ENCODE results near the gene FBXO31. TPM values are rescaled to one million over a fixed set of nuclear protein-coding genes. Genes with fewer than 3 reads are reported as not detected.
"Not testable (repeated sequence)": the region's sequence is repeated elsewhere in the genome, so short reads cannot be mapped to it uniquely, and the experiment has no call there.

Gene FBXO31
- polyA plus RNA-seq, 1 donor, result 27.1 TPM

DNA sequence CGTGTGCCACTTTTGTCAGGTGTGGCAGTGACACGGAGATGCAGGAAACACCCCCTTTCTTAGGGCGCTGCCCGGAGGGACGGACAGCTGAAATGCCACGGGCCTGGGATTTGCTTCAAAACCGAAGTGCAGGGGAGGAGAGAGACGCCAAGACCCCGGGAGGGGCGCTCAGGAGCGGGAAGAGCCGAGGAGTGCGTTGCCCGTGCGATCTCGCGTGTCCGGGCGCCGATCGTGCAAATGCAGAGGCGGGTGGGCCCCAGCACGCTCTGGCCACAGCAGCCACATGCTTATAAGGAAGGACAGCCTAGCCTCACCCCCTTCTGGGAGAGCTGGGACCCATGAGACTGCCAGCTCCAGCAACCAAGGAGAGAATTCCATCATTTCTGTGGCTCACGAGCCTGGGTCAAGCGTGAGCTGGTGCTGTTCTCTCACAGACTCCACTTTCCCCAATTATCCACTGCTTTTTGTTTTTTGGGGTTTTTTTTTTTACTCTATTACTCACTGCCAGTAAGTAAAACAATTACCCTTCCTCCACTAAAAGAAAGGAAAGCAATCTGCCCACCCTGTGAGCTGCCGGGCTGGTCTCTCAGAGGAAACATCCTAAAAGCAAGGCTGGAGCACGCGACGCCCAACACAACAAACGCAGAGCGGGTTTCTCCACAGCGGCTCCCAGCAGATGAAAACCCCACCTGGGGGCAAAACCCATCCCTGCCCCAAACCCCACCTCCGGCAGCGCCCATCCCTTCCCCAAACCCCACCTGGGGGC is 39.2 kb downstream of the FBXO31 start:
- DNase-seq (ENCODE audit: low read depth), result no peak

DNA sequence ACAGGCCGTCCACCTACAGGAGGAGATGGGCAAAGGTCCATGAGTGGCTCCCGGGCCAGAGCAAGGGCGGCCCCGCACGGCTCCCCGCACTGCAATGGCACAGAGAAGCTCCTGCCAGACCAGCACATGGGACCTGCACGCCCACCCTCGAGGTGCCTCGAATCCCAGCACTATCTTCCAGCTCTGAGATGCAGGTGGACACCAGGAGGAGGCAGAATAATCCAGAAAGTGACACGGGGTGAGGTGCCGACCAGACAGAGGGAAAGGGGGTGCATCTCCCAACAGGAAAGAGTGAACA is 39.9 kb downstream of the FBXO31 start:
- DNase-seq (ENCODE audit: low read depth), result no peak

DNA sequence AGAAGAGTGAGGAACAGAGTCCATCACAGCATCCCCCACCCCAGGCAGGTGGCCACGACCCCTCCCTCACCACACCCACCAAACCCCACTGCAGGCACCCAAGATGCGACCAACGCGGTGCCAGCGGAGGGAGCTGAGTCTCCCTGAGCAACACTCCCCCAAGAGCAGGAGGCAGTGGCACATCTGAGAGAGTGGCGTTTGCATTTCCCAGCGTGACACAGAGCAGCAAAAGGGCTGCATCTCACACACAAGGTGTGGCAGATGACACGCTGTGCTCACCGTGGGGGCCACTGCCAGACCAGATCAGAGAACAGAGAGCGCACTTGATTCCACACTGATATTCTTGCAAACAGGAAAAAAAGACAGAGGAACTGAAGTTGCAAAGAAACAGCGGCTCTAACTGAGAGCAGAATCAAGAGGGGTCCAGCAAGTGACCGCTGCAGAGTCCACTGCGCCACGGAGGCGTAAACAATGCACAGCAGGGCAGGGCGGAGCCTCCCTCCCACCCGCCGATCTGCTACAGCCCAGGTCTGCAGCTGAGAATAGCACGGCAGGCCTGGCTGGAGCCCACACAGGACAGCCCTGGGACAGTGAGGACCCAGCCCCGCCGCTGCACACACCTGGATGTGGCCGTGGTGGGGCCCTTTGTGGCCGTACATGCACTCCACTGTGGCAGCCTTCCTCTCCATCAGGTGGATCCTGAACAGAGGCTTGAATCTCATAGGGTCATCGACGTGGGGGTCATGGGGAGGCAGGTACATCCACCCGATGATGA is 40.4 kb downstream of the FBXO31 start:
- DNase-seq (ENCODE audit: low read depth), result no peak

DNA sequence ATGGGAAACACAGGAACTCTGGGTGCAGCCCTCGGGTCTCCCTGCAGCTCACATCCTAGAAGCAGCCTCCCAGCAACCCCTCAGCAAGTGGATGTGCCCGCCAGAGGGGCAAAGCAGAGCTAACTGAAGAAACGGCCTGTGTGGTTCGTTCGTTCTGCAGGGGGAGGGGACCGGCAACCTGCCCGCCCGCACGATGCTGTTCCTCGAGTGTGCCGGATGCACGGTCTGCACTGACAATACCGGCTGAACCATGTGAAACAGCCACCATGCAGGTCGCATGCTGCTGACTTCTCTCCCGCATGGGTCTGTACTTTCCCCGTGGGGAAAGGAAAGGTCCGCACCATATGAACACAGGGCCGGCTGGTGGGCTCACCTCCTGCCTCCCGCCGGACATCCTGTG is 41.1 kb downstream of the FBXO31 start:
- no peak for DNase-seq (ENCODE audit: low read depth)

DNA sequence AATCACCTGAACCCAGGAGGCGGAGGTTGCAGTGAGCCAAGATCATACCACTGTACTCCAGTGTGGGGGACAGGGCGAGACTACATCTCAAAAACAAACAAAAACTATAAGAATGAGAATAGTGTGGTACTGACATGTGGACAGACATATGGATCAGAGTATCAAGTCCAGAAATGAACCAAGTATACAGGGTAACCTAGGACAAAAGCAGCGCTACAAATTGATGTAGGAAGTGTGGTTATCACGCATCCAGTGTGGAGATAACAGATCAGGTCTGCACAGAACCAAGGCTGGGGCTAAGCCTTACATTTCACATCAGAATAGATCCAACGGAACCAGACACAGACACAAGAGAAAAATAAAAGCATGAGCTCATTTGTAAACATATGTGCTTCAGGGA is 43.4 kb downstream of the FBXO31 start:
- no peak for DNase-seq (ENCODE audit: low read depth)

DNA sequence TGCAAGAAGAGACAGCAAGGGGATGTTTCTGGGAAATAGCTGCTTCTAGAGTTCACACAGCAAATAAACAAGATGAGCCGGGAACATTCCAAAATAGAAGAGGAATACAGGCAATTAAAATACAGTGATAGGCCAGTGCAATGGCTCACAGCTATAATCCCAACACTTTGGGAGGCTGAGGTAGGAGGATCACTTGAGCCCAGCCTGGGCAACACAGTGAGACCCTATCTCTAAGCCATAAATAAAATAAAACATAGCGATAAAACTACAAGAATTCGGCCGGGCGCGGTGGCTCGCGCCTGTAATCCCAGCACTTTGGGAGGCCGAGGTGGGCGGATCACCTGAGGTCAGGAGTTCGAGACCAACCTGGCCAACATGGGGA is 43.9 kb downstream of the FBXO31 start:
- not testable (repeated sequence) for DNase-seq (ENCODE audit: low read depth)

DNA sequence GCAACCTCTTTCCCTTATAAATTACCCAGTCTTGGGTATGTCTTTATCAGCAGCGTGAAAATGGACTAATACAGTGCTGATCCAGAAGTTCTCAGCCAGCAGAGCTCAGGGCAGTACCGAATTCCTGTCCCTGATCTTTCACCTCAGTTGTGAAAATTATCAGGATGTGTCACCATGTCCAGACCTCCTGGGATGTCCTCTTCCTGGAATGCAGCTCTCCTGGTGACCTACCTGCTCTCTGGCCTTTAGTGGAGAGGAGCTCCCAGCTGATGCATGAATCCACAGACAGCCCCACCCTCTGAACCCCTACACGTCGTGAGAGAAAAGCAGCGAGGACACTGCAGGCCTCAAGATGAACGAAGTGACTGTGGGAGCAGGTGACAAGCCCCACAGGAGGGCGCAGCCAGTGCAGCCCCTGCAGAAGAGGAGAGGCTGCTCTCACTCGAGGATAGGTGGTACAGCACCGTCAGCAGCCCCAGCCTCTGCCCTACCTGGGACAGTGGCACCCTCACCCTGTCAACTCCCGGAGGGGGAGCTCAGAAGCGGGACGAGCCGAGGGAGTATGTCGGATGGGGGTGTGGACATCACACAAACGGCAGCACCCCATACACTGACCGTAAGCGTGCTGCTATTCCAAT is 44.4 kb downstream of the FBXO31 start:
- DNase-seq (ENCODE audit: low read depth), result no peak

DNA sequence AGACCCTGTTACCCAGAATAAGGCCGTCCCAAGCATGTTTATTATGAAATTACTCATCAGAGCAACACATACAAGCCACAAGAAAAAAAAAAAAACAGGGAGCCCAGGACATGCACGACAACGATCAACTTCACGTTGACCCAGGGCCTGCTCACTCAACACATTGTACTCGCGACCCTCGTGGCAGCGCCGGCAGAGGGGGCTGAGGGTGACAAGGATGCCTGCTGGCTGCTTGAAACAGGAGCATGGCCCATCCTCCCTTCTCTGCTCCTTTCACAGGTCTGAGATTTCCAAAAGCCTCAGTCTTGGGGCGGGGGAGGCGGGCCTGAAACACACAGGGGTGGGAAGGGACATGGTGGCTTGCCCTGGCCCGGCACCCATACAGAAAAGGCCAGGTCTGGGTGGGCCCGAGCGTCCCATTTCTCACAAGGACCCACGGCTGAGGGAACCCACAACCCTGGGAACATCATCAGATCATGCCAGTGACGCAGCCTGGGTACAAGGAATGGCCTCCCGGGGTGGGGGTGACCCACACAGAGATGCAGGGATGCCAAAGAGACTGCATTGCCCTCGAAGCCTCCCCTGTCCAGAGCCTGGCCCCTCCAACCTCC is 45.3 kb downstream of the FBXO31 start:
- DNase-seq (ENCODE audit: low read depth), result no peak

DNA sequence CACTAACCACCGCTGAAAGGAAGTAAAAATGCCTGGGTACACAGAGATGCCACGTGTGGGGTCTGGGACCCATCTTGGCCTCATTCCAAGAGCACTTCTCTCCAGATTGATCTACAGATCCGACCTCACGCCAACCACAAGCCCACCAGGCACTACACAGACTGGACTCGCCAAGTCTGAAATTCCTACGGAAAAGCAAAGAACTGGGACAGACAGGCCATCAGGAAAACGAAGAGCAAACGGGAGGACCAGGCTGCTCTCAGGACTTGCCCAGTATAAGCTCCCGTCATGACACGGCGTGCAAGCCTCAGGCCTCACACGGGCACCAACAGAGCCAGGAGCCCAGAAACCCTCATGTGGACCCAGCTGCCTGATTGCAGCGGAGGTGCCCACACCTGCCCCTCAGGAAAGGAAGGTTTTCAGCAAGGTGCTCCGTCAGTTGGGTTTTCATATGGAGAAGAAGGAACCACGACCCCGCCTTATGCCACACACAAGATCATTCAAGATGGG is 46.3 kb downstream of the FBXO31 start:
- DNase-seq (ENCODE audit: low read depth), result no peak

DNA sequence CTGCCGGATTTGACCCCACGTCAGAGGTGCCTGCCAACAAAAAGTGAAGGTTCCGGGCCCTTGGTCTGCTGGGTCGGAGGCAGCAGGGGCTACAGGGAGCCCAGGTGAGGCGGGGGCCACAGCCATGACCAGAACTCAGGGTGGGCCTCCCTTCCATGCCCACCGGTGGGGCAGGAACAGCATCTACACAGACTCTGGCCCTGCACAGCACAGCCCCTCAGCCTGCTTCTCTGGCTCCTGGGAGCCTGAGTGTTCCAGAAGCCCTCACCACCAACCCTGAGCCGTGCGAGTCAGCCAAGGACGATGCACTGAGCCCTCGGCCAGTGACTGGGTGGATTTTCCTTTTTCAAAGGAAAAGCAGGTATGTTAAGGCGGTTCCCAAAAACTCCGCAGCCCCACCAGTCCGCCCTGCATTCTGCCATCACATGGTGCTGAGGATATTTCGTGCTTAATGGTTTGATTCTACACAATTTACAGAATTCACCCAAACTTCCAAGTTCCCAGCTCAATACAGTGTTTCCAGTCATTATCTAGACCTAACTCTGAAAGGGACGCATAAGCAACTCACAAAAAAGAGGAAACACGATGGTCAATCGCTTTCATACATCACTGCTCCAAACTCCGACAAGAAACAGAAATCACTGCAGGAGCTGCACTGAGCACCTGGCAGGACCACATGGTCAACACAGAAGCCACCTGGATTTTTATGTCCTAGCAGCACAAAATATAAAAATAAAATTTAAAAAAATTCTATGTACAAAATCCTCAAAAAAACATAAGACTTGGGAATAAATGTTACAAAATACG is 46.9 kb downstream of the FBXO31 start:
- no peak for DNase-seq (ENCODE audit: low read depth)

DNA sequence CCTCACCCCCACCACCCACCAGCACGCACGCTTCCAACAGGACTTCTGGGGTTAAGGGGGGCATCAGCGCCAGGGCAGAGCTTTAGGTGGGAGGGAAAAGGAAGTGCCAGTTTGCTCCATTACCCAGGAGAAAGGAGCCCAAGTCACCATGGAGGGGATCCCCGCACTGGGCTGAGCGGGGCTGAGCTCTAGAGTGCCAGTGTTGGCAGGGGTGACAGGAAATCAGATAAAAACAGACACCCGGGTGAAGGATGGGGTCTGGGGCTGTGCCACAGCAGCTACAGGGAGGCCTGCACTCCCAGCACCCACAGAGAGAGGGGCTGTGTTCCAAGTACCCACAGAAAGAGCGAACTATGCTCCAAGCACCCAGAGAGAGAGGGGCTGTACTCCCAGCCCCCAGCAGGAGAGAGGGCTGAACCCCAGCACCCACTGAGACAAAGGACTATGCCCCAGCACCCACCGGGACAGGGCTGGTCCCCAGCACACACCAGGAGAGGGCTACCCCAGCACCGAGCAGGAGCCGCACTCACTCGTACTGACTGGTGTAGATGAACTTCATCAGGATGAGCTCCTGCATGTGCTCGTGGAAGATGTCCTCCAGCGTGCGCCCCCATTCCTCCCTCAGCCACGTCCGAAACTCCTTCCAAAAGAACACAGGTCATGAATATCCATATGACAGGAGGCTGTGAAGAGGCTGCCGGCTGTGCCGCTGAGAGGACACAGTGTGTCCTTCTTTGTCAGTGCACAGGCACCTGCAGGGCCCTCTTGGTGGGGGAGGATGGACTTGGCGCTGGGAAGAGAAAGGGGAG is 47.7 kb downstream of the FBXO31 start:
- DNase-seq (ENCODE audit: low read depth), result no peak

DNA sequence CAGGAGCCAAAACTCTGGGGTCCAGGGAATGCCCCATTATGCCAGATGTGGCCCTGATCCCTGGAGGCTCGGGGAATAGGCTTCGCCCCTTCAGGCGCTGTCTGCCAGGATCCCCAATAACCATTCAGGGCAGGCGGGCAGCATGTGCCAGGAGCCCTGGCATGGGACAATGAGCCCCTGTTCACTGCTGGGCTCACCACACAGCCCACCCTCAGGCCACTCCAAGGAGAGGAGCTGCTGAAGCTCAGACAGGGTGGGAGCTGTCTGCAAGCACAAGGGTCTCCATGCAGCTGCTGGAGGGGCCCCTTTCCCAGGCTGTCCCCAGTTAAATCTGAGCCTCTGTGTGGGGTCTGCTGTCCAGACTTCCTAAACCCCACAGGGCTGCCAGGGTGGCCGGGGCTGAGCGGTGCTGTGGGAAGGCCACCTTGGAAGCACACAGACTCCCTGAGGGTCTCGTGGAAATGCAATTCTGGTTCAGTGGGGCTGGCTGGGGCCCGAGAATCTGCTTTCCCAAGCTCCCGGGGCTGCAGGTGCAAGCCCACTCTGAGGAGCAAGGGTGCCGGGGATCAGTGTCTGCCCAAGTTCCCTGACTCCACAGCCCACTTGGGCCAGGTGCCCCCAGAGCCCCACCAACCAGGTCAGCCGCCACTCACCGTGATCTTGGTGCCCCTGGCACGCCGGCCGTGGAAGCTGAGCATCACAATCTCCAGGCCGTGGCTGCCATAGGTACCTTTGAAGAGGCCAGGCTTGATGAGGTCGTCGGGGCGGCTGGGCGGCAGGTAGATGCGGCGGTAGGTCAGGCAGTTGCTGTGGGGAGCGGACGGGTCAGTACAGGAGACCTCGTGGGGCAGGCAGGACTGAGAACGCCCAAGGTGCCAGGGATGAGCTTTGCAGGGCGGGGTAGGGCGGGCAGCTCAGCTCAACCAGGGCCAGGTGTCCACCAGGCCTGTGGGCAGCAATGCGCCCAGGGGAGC is 48.6 kb downstream of the FBXO31 start:
- no peak for DNase-seq (ENCODE audit: low read depth)

DNA sequence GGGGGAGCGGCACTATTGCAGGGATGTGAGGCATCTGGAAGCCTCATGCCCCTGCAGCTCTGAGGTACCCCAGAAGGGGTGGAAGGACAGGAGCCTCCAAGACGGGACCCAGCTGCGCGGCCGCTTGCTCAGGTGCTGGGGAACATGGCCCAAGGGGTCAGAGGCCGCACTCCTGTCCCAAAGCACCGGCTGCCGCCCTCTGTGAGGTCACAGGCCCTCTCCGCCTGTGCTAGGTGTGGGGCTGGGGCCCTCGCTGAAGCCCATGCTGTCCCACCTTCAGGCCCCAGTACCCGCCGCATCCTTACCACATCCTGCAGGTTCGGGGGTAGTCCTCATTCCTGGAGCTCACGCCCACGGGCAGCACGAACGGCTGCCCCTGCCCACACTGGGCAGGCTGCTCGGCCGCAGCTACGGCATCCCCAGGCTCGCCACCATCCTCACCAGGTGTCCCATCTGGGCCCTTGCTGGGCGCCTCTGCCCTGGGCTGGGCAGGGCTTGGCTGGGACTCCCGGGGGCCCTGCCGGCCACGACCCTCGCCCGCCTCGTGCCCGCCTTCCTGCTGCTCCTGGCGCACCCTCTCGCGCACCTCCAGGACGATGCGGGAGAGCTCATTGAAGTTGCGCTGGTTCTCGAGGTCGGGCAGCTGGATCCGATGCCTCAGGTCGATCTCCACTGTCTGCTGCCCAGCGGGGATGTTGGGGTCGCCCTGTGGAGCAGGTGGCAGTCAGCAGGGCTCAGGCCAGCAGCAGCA is 49.8 kb downstream of the FBXO31 start:
- no peak for DNase-seq (ENCODE audit: low read depth)

DNA sequence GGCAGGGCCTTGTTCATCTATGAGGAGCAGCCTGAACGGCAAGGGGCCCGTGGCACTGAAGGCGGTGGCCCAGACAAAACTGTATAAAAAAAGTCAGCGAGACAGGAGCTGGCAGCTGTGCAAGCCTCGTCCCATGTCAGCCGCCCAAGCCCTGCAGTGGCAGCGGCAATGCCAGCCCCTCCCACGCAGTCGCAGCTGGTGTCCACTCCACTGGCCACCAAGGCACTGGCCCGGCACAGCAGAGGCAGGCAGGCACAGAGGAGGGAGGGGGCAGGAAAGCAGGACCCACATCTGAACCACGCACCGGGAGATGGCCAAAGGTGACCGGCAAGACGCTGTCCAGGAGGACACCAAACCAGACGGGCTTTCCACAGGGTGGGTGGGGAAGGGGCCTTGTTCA is 50.5 kb downstream of the FBXO31 start:
- DNase-seq (ENCODE audit: low read depth), result no peak

DNA sequence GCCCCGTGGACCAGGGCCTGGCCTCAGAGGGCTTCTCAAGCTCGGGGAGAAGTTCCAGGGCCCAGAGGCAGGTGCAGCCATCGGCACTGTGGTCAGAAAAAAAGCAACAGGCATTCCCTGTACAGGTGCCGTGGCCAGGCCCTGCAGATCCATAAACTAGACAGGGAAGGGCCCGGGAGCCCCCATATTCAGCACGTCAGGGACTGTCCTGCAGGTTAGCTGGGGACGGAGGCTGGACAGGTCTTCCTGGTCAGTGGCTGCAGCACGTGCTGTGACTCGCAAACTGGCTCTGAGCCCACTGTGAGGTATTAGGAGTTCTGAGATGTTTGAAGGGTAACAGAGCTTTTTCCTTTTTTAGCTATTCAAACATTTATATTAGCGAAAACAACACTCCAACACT is 51.4 kb downstream of the FBXO31 start:
- DNase-seq (ENCODE audit: low read depth), result no peak

DNA sequence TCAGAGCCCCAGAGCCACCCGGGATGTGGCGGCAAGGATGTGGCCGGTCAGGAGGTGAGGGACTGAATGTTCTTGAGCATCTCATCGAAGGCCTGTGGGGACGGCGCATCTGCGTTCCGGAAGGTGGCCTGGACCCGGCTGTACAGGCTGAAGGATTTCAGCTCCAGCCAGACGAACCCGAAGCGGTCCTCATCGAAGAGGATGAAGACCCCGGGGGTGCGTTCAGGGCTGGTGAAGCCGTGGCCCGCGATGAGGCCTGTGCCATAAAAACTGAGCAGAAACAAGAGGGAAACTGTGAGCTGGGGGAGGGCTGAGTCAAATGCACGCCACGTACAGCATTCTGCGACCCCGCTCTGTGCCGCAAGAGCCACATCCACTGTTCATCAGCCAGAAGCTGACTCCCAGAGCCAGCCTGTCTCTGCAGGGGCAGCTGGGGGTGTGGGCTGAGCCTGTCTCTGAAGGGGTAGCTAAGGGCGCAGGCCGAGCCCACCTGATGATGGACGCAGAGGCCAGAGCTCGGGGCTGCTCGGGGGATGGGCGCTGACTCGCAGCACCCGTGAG is 52.3 kb downstream of the FBXO31 start:
- no peak for DNase-seq (ENCODE audit: low read depth)

DNA sequence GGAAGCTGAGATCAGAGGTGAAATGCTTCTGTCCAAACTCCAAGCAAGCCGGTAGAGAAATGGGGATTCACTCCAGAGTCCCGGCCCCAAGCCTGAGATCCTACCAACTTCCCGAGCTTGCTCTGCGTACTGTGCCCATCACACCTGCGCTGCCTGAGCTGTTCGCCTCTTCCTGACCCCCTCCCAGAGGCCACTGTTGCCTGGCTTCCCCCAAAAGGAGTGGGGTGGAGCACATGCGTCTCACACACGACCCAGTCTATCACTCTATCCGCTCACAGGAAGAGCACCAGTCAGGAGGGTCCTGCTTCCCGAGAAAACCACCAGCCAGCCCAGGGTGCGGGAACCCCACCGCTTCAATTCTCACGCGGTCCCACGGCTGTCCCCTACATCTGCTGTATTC is 52.9 kb downstream of the FBXO31 start:
- DNase-seq (ENCODE audit: low read depth), result no peak

DNA sequence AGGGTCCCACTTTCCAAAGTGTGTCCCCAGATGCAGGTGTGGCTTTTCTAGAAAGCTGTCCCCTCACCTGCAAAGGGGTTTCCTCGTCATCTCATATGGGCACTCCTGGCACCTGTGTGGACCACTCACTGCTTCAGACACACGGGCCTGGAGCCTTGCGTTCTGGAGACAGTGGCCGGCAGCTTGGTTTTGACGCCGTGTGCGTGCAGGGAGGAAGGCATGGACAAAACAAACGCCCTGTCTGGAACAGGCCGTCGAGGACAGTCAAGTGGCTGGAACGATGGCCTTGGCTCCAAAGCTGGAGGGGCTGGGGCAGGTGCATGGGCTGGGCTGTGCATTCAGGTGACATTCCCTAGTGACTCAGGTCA is 53.3 kb downstream of the FBXO31 start:
- DNase-seq (ENCODE audit: low read depth), result no peak
